ENCODE results near the gene TANGO2.

DNA sequence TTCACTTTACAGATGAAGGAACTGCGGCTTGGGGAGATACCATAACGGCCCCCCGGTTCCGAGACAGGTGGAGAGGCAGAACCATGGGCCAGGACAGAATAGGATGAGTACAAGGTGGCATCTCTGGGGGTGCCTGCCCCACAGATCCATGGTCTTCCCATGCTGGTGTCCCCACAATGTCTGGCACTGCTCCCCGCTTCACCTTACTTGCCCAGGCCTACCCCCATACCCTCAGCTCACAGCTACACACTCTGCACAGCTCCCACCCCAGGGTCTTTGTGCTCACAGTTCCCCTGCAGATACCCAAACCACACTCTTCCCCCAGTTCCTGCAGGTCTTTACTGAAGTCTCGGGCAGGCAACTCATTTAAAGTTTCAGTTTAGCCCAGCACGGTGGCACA is 47.7 kb downstream of the TANGO2 start:
- TF ChIP-seq FOXM1 (IDR thresholded peaks at IDR 0.05; ENCODE audit: borderline replicate concordance, low read depth): no peak
- TF ChIP-seq NFIC (IDR thresholded peaks at IDR 0.05): no peak
